MG63 (cell line): ENCODE measurements around the gene SEL1L2. TPM values are rescaled to one million over a fixed set of nuclear protein-coding genes. Genes with fewer than 3 reads are reported as not detected.
A peak's percentile ranks its signal among the peaks of the same experiment; 100 is the strongest.
"Not testable (repeated sequence)": the region's sequence is repeated elsewhere in the genome, so short reads cannot be mapped to it uniquely, and the experiment has no call there.

Source experiments
- DNase-seq: peaks from one replicate; pipeline ENCODE4 v3.0.0-alpha.2; 2020
- H3K27me3 ChIP-seq: fragments of 250-450 bp; sonication (Bioruptor Pico); 2 replicates; pipeline ENCODE4 v1.5.1; 2020; ENCODE audit warnings: mild to moderate bottlenecking, moderate library complexity
- H3K36me3 ChIP-seq: fragments of 250-450 bp; sonication (Bioruptor Pico); 2 replicates; pipeline ENCODE4 v1.5.1; 2020; ENCODE audit warnings: mild to moderate bottlenecking, moderate library complexity
- H3K4me3 ChIP-seq: fragments of 250-450 bp; sonication (Bioruptor Pico); 2 replicates; pipeline ENCODE4 v1.5.1; 2020; ENCODE audit warnings: mild to moderate bottlenecking, moderate library complexity
- H3K9me3 ChIP-seq: fragments of 250-450 bp; sonication (Bioruptor Pico); 2 replicates; pipeline ENCODE4 v1.5.1; 2020; ENCODE audit warnings: mild to moderate bottlenecking, moderate library complexity
- total RNA-seq: library from RNA; depleted of rRNA; stranded (reverse); fragments of >200 nt; shearing (Covaris generic); gene quantifications from 2 replicates; pipeline ENCODE4 v1.2.3, GENCODE V29; 2014; ENCODE audit warnings: low replicate concordance; rRNA removed

Gene SEL1L2, protein sequence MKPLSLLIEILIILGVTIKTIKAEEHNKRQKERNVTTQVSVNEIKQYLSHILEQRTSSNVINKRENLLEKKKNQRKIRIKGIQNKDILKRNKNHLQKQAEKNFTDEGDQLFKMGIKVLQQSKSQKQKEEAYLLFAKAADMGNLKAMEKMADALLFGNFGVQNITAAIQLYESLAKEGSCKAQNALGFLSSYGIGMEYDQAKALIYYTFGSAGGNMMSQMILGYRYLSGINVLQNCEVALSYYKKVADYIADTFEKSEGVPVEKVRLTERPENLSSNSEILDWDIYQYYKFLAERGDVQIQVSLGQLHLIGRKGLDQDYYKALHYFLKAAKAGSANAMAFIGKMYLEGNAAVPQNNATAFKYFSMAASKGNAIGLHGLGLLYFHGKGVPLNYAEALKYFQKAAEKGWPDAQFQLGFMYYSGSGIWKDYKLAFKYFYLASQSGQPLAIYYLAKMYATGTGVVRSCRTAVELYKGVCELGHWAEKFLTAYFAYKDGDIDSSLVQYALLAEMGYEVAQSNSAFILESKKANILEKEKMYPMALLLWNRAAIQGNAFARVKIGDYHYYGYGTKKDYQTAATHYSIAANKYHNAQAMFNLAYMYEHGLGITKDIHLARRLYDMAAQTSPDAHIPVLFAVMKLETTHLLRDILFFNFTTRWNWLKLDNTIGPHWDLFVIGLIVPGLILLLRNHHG
- not detected in 2 replicates for total RNA-seq

DNA sequence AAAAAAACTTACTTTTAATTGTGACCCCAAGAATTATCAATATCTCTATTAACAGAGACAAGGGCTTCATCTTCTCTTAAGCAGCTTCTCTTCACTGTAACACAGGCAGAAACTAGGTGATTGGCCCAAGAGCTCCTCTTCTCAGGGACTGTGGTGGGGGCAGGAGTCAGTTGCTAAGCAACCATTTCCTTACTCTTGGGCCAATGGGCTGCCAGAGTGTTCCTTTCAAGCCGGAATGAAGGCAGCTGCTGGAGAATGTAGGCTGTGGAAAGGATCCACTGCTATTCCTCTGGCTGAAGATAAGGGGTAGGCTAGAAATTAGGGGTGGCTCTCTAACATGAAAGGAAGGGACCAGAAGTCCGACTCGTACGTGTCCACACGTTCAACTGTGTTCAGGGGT lies at the start of gene SEL1L2:
SEL1L2 (minus strand) TSS at position 150 of the 400 bp plus-strand sequence; CDS start at position 70, 80 bp downstream.
- Histone ChIP-seq H3K27me3 (no peaks in the 10 kb centered on the region), H3K4me3 (no peak within 1 kb of the TSS), H3K36me3 (no peaks in the 10 kb centered on the region), H3K9me3 (peaks cover 23% of the 10 kb centered on the region)
- no peak for DNase-seq

DNA sequence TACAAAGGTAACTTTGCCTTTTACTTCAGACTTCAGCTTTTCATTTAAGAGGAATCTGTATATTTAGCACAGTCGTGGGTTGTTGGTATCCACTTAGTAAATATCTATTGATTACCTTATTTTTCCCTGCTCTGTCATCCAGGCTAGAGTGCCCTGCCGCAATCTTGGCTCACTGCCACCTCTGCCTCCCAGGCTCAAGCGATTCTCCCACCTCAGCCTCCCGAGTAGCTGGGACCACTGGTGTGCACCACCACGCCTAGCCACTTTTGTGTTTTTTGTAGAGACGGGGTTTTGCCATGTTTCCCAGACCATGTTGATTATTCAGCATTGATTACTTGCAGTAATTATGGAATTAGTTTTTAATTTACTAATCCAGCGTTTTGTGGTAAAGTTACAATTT lies 46.2 kb upstream of the SEL1L2 start:
- no peaks in the 10 kb centered on the region for H3K9me3 ChIP-seq

DNA sequence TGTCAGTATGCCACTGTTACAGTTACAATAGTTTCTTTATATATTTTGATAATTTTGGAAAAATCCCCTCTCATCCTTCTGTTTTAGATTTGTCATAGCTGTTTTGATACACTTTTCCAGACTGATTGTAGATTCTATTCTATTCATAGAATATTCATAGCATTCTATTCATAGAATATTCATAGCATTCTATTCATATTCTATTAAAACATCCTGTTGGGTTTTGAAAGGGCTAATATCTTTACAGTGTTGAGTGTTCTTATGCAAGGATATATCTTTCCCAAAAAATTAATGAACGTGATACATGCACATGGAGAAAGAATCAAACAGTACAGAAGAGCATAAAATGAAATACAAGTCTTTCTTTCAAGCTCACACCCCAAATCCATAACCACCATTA lies 42.9 kb upstream of the SEL1L2 start:
- H3K27me3 ChIP-seq: no peaks in the 10 kb centered on the region
- H3K4me3 ChIP-seq: no peak overlapping the region
- no peak for DNase-seq
- no peaks in the 10 kb centered on the region for H3K36me3 ChIP-seq
- H3K9me3 ChIP-seq: no peaks in the 10 kb centered on the region

More for the DNA sequence above, 46.2 kb upstream of the SEL1L2 start:
- no peak overlapping the region for H3K4me3 ChIP-seq
- H3K36me3 ChIP-seq: no peaks in the 10 kb centered on the region
- DNase-seq: no peak
- no peaks in the 10 kb centered on the region for H3K27me3 ChIP-seq

DNA sequence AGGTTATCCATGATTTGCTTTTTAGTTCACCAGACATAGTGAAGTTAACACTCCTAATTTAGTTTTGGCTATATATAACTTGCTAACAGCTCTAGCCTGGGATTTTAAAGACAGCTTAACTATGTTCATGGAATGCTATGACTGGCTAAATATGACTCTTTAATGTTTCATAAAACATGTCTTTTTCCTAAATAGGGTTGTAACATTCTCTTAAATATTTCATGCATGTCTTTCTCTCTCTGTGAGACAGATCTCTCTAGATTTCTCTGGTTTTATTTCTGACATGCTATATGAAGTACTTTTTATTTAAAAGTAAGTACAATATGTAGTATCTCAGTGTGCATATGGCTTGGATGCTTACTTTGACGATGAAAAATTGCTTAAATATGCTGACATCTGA lies 40.6 kb upstream of the SEL1L2 start:
- Histone ChIP-seq H3K27me3 (no peaks in the 10 kb centered on the region), H3K36me3 (no peaks in the 10 kb centered on the region), H3K9me3 (no peaks in the 10 kb centered on the region), H3K4me3 (no peak overlapping the region)
- DNase-seq: no peak

DNA sequence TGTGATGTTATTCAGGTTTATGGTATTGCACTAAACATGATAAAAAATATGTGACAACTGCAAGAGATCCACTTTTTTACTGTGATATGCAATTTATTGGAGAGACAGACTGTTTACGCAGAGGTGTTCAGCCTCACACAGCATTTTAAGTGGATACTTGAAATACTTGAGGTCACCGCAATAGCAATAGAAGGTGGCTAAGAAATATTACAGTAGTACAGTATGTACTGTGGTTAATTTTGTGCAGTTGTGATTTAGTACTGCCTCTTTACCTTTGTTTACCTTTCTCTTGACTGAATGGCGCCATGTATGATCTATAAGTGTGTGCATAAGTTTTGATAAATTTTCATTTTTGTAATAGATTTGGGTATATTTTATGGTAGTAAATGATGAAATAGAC lies 22.3 kb upstream of the SEL1L2 start:
- no peak overlapping the region for H3K4me3 ChIP-seq
- DNase-seq: no peak
- H3K36me3 ChIP-seq: no peaks in the 10 kb centered on the region
- peaks cover 5% of the 10 kb centered on the region for H3K9me3 ChIP-seq
- no peaks in the 10 kb centered on the region for H3K27me3 ChIP-seq

DNA sequence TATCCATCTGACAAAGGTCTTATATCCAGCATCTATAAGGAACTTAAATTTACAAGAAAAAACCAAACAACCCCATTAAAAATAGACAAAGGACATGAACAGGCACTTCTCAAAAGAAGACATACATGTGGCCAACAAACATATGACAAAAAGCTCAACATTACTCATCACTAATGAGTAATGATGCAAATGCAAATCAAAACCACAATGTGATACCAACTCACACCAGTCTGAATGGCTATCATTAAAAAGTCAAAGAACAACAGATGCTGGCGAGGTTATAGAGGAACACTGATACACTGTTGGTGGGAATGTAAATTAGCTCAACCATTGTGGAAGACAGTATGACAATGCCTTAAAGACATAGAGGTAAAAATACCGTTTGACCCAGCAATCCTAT lies 18.8 kb upstream of the SEL1L2 start:
- no peaks in the 10 kb centered on the region for H3K36me3 ChIP-seq
- DNase-seq: no peak
- H3K4me3 ChIP-seq: no peak overlapping the region
- peaks cover 2% of the 10 kb centered on the region; the same call in 1 of the 2 replicates for H3K9me3 ChIP-seq
- no peaks in the 10 kb centered on the region for H3K27me3 ChIP-seq

DNA sequence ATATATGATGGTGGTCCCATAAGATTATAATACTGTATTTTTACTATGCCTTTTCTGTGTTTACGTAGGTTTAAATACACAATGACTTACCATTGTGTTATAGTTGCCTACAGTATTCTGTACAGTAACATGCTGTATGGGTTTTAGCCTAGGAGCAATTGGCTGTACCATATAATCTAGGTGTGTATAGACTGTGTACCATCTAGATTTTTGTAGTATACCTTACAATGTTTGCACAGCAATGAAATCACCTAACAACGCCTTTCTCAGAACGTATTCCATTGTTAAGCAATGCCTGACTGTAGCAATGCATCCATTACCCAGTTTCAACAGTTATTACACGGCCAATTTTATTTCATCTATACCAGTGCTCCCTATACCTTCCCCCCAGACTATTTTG lies 15.6 kb upstream of the SEL1L2 start:
- H3K36me3 ChIP-seq: no peaks in the 10 kb centered on the region
- H3K27me3 ChIP-seq: no peaks in the 10 kb centered on the region
- DNase-seq: no peak
- H3K9me3 ChIP-seq: no peaks in the 10 kb centered on the region; the same call in 1 of the 2 replicates
- no peak overlapping the region for H3K4me3 ChIP-seq

DNA sequence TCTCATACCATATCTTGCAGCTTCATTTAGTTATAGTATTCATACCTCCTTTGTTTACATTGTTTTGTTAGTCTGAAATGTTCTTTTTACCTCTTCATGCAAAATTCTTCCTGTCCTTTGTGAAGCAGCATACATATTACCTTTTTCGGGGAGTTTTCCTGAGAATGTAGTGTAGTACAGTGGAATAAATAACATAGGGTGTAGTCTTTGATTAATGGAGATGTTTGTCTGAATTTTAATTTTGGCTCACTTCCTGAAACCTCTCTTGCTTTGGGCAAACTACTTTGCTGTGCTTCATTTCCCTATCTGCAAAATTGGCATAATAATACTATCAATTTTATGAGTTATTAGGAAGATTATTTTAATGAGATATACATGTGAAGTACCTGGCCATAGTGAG lies 10.5 kb upstream of the SEL1L2 start:
- no peak for DNase-seq
- Histone ChIP-seq H3K27me3 (peaks cover 7% of the 10 kb centered on the region), H3K9me3 (no peaks in the 10 kb centered on the region), H3K4me3 (no peak overlapping the region), H3K36me3 (no peaks in the 10 kb centered on the region)

DNA sequence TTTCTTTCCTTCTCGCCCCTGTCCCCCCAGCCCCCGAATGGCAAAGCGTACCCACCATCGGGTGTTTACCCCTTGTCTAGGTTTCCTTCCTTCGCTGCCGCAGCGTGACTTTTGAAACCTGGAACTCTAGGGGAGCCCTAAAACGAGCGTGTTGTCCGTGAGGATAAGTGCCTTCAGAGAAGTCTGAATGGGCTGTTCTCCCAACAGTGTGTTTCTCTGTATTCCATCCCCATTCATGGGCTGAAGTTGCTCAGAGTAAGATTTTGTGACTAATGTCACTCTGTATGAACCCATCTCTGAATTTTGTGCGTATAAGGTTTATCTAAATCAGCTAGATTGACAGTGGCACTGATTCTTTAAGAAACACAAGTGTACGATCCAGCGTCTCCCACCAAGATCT lies 5.9 kb upstream of the SEL1L2 start:
- H3K9me3 ChIP-seq: peaks cover 6% of the 10 kb centered on the region
- no peaks in the 10 kb centered on the region for H3K36me3 ChIP-seq
- peaks cover 7% of the 10 kb centered on the region for H3K27me3 ChIP-seq
- peak overlapping the region; percentile 60 for H3K4me3 ChIP-seq
- no peak for DNase-seq

DNA sequence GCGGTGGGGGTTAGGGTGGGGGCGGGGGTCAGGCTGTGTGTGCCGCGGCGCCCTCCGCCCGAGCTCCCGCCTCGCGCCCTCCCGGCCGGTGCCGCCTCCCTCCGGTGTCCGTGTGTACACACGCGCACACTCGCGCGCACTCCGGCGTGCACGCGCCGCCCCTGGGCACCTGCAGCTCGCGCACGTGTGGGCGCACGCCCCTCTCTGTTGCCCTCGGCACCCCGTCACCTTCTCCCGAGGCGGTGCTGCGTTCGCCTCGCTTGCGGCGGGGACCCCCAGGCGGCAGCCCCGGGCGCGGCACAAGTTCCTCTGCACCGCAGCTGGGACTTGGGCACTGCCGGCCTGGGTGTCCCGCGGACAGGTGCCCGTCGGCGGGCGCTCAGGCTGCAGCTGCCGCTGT lies 5.4 kb upstream of the SEL1L2 start:
- Histone ChIP-seq H3K27me3 (peaks cover 7% of the 10 kb centered on the region), H3K4me3 (peak overlapping the region; percentile 60), H3K9me3 (peaks cover 6% of the 10 kb centered on the region), H3K36me3 (no peaks in the 10 kb centered on the region)
- peak; percentile 46 for DNase-seq

DNA sequence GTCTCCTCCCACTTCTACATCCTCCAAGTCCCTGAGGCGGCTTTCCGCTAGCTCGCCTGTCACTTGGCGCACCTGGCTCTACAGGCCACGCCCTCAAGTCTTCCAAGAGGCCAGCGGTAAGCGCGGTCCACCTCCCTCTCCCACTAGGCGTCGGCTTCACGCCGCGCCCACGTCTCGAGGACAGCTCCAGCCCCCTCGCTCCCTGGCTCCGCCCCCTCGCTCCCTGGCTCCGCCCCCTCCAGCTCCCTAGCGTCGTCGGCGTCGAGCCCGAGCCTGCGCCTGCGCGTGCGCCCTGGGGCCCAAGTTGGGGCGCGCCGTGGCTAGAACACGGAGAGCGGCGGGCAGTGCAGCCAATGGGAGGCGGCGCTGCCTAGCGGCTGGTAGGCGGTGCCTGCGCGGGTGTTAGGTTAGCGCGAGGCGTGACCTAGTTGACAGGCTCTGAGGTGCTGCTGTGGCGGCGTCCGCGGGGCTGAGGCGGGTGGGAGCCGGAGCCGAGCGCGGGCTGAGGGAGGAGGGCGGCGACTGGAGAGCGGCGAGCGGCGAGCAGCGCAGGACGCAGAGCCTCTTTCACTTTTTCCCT lies 4.8 kb upstream of the SEL1L2 start, which contains the start of gene MACROD2:
MACROD2 (plus strand) TSS at position 431 of the 580 bp plus-strand sequence.
- peaks cover 7% of the 10 kb centered on the region for H3K27me3 ChIP-seq
- peak; percentile 94 for DNase-seq
- peaks cover 6% of the 10 kb centered on the region for H3K9me3 ChIP-seq
- H3K4me3 ChIP-seq: peak within 1 kb of the TSS; percentile 60
- no peaks in the 10 kb centered on the region for H3K36me3 ChIP-seq

DNA sequence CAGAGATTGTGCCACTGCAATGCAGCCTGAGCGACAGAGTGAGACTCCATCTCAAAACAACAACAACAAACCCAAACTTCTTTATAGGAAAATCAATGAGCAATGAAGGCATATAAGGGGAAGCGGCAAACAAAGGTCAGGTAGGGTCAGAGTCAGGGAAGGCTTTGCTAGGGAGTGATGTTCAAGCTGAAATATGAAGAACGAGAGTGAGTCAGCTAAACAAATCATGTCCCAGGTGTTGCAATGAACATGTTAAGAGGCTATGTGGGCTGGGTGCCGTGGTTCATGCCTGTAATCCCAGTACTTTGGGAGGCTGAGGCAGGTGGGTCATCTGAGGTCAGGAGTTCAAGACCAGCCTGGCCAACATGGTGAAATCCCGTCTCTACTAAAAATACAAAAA lies 1.5 kb upstream of the SEL1L2 start:
- not testable (repeated sequence) for H3K4me3 ChIP-seq, DNase-seq, H3K27me3 ChIP-seq

DNA sequence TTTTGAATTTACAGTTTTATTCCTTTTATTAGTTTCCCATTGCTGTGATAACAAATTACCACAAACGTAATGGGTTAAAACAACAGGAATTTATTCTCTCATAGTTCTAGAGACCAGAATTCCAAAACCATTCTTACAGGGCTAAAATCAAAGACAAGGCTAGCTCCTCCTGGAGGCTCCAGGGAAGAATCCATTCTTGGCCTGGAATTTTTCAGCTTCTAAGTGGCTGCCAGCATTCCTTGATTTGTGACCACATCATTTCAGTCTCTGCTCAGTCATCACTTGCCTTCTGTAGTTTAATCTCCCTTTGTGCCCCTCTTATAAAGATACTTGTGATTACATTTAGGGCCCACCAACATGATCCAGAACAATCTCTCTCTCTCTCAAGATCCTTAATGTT lies 897 bp upstream of the SEL1L2 start:
- Histone ChIP-seq H3K4me3 (no peak overlapping the region), H3K9me3 (peaks cover 22% of the 10 kb centered on the region), H3K36me3 (no peaks in the 10 kb centered on the region), H3K27me3 (peaks cover 3% of the 10 kb centered on the region; the same call in 1 of the 2 replicates)
- DNase-seq: no peak

More for the DNA sequence above, 1.5 kb upstream of the SEL1L2 start:
- H3K36me3 ChIP-seq: not testable (repeated sequence)
- peaks cover 16% of the 10 kb centered on the region for H3K9me3 ChIP-seq

DNA sequence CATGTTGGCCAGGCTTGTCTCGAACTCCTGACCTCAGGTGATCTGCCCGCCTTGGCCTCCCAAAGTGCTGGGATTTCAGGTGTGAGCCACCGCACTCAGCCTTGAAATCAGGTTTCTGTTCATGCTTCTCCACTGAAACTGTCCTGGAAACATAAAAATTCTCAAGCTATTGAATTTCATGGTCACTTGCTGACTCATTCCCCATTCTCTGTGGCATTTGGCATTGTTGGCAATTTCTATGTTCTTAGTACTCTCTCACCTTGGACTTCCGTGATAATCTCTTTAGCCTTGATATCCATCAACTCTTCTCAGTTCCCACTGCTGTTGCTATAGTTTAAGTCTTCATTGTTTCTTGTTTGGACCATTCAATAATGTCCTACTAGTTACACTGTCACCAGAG lies 6.2 kb downstream of the SEL1L2 start:
- Histone ChIP-seq H3K4me3 (no peak overlapping the region), H3K36me3 (no peaks in the 10 kb centered on the region), H3K9me3 (peaks cover 17% of the 10 kb centered on the region), H3K27me3 (peaks cover 6% of the 10 kb centered on the region)
- DNase-seq: no peak

DNA sequence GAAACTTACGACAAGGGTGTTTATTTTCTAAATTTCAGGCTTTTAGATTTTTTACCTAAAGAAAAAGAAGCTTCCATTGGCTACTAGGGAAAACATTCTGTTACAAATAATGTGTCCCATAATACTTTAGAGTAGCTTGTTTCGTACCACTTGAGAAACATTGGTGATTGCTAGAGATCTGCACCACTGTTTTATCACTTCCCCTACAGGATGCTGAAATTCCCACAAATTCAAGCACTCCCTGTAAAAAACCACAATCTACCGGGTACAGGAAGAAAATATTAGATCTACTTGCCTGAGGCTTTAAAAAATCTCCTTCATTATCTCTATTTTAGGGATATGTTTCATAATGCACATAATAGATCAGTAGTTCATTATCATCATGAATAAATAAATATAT lies 29.9 kb downstream of the SEL1L2 start:
- H3K9me3 ChIP-seq: no peaks in the 10 kb centered on the region
- H3K27me3 ChIP-seq: no peaks in the 10 kb centered on the region
- H3K36me3 ChIP-seq: no peaks in the 10 kb centered on the region
- no peak overlapping the region for H3K4me3 ChIP-seq
- no peak for DNase-seq

DNA sequence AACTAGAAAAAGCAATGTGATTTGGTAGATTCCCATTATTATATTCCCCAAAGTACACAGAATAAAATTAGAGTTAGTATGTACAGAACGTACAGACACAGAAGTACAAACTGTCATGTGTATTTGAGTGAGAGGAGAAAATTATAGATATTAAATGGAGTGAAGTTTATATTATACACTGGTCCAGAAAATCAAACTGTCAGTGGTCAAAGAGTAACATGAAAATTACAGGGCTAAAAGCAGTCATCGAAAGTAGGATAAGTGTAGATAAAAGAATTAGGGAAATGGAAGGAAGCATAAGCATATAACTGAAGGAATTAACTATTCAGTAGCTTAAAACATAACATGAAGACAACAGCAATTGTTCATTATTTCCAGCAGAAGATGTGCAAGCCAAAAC lies 30.3 kb downstream of the SEL1L2 start:
- Histone ChIP-seq H3K4me3 (no peak overlapping the region), H3K36me3 (no peaks in the 10 kb centered on the region), H3K9me3 (no peaks in the 10 kb centered on the region), H3K27me3 (no peaks in the 10 kb centered on the region)
- DNase-seq: no peak

DNA sequence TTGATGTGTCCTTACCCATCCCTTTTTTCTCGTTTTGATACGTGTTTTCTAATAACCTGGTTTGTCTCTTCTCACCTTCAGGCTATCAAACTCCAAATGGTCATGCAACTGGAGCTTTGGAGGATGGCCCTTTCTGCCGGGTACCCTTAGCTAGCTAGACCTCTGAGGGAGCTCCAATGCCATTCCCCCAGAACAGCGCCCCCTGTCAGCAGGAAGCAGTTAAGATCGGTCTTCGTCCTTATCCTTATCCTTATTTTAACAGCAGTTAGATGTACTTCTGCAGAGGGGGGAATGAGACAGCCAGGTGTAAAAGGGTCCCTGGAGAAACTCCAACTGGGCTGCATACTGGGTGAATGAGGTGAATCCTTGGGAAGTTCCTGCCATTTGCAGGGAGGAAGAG lies 37.2 kb downstream of the SEL1L2 start:
- Histone ChIP-seq H3K27me3 (no peaks in the 10 kb centered on the region), H3K4me3 (no peak overlapping the region), H3K9me3 (no peaks in the 10 kb centered on the region), H3K36me3 (no peaks in the 10 kb centered on the region)
- no peak for DNase-seq
